NCI-H2029 treated with DMSO at 0.1 percent for 48 hours (cell line): Measurements from ENCODE around the gene GRID2.
"Not testable (repeated sequence)": the region's sequence is repeated elsewhere in the genome, so short reads cannot be mapped to it uniquely, and the experiment has no call there.

ENCODE experiments used
- DNase-seq: peaks from one replicate; lab custom pipeline; 2025; lab: John Stamatoyannopoulos, UW

Gene GRID2

DNA sequence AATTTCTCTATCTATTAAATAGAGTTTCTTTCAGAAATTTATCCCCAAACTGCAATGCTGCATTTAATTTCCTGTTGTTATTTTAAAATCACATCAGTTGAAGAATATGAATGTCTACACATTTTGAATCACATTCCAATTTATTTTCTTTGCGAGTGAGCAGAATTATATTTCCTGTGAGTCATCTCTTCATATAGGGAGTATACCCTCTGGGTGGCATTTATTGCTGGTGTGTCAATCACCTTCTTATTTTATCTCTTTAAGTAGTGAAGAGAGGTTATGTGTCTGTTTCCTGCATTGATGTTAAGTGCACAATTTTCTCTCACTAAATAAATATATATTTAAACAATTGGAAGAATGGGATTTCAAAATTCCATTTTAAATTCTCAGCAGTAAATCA is 1013.8 kb downstream of the GRID2 start:
- no peak for DNase-seq

DNA sequence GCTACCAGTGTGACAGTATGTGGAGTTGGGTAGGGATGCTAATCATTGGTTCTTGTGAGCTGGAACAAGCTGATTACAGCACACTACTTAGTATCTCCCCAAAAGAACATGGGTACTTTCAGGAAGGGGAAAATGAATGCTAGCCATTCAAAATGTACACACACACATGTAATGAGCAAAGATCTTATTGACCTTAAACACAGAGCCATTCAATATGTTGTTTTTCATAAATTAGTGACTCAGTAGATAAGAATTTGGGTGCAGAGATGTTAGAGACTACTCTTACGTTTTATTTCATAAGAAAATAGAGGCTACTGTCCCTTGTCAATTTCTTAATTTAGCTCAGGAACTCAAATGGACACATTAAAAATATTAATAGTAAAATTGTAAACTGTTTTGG is 1015.3 kb downstream of the GRID2 start:
- no peak for DNase-seq

DNA sequence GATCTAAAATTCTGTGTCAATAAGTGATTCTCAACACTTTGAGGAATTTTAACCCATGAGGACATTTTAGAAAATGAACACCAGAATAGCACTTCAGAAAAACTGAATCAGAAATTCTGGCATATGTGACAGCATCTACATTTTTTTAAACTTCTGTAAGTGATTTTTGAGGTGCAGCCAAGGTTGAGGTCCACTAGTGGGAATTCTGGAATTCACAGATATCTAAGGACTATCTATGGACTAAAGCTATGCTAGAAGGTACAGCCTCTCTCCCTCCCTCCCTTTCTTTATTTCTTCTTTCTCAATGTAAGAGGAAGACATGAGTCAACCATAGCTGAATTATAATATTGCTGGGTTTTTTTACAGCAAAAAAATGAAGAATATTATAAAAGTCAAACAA is 1016.6 kb downstream of the GRID2 start:
- no peak for DNase-seq

DNA sequence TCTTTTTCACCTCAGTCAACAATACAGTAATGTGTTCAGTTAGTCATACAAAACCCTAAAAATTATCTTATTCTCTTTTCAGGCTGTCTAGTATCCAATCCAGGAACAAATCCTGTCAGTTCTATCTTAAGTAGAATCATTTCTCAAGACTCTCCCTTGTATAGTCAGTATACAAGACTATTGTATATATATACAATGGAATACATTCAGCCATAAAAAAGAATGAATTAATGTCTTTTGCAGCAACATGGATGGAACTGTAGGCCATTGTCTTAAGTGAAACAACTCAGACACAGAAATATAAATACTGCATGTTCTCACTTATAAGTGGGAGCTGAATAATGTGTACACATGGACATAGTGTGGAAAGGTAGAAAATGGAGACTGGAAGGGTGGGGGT is 1023.6 kb downstream of the GRID2 start:
- DNase-seq: no peak

DNA sequence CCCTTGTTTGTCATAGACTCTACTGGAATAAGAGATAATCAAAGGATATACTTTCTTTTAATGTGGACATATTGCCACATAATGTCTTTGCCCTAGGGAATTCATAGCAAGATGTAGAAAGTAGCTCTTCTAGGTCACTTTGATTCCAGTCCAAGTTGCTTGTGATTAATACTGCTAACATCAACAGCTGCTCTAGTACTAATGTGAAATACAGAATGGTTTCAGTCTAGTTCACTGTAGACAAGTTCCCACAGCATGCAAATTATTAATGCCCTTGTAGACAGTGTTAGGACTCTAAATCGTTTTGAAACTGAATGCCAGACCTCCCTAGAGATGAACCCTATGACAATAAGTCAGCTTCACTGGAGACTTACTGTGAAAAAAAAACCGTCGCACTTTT is 1030.2 kb downstream of the GRID2 start:
- DNase-seq: no peak

DNA sequence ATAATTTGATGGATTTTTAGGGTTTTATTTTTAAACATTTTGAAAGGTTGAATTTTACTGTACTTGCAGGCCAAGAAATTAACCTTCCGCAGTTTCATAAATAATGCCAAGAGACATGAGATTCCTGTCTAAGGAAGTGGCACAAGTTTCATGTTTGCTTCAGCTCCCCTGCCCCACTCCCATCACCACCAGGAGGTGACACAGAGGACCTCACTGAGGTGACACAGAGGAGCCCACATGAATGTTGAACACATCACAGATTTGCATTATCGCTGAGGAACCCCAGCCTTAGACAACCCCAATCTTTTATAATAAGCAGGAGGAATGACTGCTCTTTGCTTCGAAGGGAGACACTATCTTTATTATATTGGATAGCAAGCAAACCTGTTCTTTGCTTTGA is 1033.4 kb downstream of the GRID2 start:
- no peak for DNase-seq

DNA sequence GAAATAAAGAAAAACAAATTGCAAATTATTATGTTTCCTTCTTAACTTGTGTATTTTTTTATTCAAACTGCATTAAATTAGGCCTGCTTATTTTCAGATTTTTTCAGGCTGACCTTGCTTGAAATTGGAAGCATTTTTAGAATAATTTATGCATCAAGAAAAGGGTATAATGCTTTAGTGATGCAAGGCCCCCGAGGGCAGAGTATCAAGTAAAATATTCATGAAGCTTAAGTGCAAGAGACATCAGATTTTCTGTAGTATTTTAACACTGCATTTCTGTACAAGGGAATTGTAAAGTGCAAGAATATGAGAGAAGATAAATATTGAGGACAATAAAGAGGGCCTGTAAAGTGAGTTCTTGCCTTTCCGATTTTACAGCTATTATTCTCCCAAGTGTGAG is 1039.0 kb downstream of the GRID2 start:
- no peak for DNase-seq

DNA sequence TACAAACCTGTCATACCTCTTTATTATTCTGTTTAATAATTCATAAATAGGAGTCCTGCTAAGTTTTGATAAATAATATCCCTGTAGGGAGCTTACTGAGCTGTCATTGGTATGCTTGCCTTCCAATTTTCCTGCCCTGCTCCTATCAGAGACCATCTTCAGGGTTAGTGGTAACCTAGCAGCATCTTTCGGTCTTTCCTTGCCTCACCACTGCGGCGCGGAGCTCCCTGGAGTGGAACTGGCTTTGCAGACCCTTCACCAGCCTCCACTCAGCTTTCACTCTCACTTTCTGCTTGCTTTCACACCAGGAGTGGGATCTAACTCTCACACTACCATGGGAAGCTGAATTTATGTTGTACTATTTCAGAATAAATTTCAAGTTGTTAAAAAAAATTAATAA is 1043.1 kb downstream of the GRID2 start:
- no peak for DNase-seq

DNA sequence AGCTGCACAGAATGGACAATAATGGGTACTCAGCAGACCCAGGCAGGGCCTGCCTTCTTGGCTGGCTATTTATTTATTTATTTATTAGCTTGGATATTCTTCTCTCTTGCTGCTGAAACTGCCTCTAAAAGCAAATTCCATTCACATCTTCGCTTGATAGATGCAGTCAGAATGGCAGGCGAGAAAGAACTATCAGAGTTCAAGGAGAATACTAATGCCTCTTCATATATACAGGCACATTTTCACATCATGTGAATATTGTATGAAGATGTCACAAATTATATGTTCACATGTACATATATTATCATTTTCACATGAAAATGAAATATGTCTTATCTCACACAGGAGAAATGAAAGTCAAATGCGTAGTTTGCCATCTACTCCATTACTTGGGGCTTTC is 1045.1 kb downstream of the GRID2 start:
- DNase-seq: no peak

DNA sequence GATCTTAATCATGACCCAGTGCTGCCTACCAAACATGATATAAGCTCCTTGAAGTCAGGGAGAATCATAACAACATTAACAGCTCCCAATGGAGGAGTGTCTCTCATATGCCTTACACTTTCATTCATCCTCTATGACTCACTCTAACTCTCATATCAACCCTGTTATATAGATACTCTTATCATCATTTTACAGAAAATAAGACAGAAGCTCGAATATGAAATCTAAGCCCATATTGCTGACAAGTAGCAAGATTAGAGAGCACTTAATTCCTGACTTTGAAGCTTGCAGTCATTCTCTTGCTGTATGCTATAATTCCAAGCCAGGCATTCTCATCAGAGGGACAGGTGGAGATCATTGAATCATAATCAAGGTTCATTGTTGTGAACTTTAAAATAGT is 1048.1 kb downstream of the GRID2 start:
- DNase-seq: no peak

DNA sequence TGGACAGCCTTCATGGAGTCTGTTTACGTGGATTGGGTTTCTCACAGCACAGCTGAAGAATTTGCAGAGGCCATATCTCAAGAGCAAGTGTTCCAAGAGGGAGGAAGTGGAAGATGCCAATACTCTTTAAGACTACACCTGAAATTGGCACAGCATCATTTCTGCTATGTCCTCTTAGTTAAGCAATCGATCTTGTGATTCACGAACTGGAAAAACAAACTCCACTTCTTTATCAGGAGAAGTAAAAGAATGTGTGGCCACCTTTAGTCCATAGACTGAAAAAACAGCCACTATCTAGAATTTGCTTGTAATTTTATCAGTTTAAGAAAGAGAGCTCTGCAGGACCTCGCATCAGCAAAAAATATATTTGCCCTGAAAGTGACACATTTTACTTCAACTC is 1051.6 kb downstream of the GRID2 start:
- no peak for DNase-seq

DNA sequence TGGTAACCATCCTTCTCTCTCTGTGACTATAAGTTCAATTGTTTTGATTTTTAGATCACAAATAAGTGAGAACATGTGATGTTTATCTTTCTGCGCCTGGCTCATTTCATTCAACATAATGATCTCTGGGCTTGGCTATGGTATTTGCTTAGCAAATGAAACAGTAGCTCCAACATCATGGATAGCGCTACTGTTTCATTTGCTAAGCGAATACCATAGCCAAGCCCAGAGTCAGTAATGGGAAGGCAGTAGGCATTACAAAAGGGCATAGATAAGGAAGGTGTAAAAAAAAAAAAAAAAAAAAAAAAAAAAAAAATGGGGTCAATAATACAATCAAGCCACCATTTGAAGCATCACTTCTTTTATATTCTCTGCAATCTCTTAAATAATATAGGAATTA is 1055.8 kb downstream of the GRID2 start:
- DNase-seq: peak; percentile 15

DNA sequence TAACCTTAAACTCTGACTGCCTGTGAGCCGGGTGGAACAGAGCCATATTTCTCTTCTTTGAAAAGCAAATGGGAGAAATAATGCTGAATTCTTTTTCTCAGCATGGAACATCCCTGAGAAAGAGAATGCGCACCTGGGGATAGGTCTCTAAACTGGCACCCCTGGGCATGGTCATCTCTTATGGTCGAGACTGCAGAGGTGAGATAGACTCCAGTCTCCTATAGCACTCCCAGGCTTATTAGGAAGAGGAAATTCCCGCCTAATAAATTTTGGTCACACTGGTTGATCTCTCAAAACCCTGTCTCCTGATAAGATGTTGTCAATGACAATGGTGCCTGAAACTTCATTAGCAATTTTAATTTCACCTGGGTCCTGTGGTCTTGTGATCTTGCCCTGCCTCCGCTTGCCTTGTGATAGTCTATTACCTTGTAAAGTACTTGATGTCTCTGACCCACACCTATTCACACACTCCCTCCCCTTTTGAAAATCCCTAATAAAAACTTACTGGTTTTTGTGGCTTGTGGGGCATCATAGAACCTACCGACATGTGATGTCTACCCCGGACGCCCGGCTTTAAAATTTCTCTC is 1062.5 kb downstream of the GRID2 start:
- not testable (repeated sequence) for DNase-seq

DNA sequence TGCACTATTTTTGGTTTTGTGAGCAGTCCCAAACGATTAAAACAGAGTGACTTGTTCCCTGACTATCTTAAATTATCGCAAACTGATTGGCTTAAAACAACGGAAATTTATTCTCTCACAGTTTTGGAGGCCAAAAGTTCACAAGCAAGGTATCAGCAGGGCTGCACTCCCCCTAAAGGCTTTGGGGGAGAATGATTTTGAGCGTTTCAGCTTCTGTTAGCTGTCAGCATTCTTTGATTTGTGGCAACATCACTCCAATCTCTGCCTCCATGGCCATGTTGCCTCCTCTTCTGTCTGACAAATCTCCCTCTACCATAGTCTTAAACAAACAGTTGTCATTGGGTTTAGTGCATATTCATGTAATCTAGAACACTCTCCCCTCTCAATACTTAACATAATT is 1065.2 kb downstream of the GRID2 start:
- DNase-seq: no peak

DNA sequence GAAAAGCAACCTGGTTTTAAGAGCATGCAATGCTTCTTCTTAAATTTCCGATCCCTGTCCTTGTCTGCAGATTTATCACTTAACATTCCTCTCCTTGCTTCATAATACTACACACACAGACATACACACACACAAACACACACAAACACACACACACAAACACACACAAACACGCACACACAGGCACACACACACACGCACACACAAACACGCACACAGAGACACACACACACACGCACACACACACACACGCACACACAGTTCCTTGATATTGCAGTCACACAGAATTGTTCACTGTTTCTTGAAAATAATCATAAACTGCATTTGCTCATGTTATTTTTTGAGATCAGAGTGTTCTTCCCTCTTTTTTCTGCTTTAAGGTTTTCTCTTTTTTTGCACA is 1066.5 kb downstream of the GRID2 start:
- DNase-seq: no peak

DNA sequence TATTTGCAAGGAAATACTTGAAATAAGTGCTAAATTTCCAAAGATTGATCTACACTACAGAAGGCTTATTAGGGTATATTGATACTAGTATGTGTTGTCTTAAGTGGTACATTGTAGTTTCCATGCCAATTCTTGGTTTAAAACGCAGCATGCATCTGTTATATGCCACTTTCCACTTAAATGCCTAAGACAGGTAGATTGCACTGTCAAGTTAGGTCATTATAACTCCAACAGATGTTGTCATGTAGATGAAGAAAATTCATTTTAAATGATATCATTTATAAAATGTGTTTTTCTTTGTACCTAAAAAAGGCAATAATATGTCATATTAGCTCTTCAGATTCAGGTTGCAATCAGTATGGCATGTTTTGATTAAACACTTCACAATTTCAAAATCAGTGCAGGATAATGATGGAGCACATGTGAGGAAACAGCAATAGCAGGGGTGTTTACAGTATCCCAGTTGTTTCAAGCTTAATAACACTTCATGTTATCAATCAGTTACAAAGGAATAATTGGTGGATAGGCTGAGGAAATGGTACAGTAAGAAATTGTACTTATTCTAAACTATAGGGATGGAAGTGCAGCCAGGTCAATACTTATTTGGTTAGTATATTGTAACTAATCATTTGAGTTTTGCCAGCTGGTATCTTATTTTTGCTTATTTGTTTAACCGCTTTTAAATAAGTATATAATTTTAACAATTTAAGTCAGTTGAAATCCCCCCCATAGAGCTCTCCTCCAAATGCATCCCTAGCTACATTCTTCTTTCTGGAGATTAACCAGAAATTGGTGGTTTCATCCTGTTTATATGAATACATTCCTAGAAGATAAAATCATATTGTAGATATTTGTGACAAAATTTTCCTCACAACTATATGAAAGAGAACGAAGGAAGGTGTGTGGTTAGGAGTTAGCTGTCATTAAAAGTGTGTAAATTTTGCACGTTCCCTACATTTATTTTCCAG is 1070.4 kb downstream of the GRID2 start:
- no peak for DNase-seq

DNA sequence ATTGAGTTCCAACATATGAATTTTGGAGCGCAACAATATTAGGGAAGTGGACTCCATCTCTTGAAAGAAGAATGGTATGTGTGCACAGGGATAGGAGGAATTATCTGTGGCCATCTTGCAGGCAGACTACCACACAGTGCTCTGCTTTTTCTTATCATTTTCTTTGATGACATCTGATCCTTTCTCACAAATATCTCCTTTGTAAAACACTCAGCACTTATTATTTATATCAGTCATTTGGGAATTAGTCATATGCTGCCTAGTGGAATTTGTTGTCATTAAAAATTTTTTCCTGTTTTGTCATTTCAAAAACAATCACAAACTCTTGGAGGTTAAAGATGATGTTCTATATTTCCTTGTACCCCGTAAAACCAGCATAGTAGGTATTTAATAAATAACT is 1080.5 kb downstream of the GRID2 start:
- no peak for DNase-seq

DNA sequence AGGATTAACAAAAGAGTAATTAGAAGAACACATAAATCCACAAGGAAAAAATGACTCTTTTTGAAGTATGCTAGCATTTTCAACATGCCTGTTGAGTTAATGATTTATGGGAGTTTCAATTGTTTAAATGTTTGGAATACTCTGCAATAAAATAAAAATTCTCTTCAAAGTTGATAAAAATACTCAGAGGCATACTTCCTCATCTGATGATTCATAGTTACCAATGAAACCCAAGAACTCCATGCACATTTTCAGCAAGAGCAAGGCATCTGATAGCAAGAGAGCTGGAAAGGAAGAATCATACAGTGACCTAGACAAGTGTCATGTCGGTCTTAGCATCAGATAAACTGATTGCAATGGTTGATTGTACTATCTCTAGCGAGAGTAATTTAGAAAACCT is 1081.1 kb downstream of the GRID2 start:
- DNase-seq: no peak

DNA sequence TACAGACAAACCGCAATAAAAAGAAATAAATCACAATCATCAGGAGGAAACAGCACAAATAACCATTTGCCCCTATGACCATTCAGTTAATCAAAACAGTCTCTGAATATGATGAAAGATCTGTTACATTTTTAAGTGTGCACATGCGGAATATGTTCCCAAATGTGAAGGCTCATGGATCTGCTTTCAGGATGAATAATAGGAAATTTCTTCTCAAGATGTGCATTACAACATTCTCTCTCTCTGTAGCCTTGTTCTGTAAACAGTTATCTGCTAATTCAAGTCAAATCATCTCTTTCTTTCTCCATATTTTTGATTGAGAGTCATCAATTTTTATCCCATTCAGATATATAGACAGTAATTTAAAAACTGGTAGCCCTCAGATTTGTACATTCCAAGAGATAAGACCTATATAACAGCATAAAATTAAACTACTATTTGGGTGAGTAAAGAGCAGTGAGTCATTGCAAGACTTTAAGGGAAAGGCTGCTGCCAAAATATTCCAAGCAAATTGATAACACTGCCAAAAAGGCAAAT is 1090.8 kb downstream of the GRID2 start:
- DNase-seq: no peak

DNA sequence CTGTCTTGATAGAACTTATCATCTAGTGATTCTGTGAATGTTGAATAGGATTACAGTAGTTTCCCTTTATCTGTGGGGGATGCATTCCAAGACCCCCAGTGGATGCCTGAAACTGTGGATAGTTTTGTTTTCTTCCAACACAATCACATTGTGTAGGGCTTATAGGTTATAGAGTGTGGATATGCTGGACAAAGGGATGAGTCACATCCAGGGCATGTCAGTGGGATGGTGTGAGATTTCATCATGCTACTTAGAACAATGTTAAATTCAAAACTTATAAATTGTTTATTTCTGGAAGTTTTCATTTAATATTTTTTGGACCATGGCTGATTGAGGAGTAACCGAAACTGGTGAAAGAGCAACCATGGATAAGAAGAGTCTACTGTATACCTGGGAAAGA is 1092.5 kb downstream of the GRID2 start:
- DNase-seq: no peak

DNA sequence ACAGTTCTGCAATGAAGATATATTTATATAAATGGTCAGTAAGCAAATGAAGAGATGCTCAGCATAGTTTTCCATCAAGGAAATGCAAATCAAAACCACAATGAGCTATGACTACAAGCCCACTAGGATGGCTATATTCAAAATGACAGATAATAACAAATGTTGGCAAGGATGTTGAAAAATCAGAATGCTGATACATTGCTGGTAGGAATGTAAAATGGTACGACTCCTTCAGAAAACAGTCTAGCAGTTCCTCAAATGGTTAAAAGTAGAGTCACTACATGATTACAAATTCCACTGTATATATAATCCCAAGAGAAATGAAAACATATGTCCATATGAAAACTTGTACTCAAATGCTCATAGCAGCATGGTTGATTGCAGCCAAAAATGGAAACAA is 1099.8 kb downstream of the GRID2 start:
- no peak for DNase-seq

DNA sequence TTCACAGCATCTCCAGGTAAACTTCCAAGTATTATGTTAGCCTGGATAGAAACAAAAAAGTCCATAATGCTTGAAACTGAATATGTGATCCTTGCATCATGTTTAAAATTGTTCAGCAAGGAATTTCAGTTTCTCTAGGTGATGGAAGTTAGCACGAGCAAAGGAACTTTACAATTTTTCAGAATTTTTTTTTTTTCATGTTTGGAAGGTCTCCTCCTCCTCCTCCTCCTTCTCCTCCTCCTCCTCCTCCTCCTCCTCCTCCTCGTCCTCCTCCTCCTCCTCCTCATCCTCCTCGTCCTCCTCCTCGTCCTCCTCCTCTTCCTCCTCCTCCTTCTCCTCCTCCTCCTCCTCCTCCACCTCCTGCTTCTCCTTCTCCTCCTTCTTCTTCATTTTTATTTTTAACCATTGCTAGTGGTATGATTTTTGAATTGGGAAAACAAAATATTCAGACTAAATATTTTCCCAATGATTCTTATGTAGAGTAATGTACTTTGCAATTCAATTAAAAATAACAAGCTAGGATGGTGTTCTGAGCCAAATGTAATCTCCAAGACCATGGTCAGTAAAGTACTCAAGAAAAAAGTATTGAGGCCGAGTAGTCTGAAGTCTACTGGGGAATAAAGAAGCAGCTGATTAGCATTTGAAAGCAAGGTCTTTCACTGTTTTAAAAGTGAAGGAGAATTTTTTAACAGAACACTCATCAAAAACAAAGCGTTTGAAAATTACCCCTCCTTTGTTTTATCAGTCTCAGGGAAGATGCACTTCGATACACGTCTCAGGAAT is 1103.9 kb downstream of the GRID2 start:
- no peak for DNase-seq

DNA sequence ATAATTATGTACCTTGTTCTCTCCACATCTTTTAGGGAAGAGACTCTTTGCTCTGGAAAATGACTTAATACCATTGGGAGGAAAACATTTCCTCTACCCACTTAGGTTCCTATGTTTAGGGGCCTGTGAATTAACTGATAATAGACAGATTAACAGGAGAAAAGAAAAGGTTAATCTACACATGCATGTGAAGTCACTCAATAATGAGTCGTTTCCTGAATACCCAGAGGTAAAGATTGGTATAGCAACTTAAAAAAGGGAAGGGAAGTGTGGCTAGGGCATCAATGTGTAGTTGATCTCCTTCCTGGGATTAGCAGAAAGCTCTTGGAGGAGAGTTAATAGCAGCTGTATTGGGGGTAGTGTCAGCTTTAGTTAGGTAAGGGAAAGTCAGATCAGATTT is 1105.3 kb downstream of the GRID2 start:
- DNase-seq: no peak
